GM21390 (cell line): Measurements from ENCODE around the gene NIPSNAP2.
"Not testable (repeated sequence)": the region's sequence is repeated elsewhere in the genome, so short reads cannot be mapped to it uniquely, and the experiment has no call there.

Experiments used
- ATAC-seq: cut with Tn5 transposase; IDR thresholded peaks from one replicate; pipeline ENCODE4 v1.9.1; 2021; ENCODE audit not compliant: unreplicated experiment

NIPSNAP2 gene

GRCh38 chr7:55975988-55976633 lies 11.7 kb downstream of the NIPSNAP2 start:
- ATAC-seq = no peak

DNA sequence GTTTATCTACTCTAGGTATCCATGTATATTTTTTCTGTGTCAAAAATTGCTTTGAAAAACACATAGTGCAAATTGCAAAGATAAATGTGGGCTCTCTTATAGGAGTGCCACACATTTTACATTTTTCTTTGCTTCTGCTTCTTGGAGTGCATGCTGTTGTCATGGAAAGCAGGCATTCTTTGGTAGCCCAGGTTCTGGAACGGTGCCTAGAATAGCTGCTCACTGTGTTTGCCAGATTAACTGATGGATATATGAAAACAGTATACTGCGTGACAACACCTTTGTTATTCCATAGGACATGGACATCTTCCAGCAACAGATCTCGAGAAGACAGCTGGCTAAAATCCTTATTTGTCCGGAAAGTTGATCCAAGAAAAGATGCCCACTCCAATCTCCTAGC lies 13.4 kb downstream of the NIPSNAP2 start:
- ATAC-seq = no peak

DNA sequence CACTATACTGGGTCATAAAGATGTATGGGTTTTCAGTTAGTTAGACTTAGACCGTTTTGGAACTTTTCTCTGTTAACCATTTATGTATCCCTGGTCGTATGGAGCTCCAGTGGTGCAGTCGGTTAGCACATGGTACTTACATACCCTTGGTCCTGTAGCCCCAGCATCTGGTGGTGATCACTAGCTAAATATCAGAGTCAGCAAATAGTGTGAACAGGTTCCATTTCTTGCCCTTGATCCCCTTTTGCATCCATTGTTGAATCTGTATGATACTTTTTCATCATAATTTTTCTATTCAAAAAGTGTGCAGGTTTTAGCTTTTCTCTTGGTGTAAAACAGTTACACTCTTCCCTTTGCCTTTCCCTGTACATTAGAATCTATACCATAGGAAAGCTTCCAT lies 15.9 kb downstream of the NIPSNAP2 start:
- no peak for ATAC-seq

- ATAC-seq = no peak
Observed at GRCh38 chr7:55983537-55983936, 19.2 kb downstream of the NIPSNAP2 start.

DNA sequence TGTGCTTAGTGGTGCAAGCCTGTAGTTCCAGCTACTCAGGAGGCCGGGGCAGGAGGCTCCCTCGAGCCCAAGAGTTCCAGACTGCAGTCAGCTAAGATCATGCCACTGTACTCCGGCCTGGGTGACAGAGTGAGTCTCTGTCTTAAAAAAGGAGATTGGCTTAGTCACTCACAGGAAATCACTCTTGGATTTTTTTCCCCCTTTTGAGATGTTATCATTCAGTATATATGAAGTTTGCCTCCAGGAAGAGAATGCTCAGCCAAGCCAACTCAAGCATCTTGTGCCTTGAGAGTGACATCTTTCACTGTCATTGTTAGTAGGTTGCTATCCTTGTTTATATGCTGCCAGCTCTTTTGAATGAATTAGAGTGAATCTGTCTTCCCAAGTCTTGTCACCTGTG lies 28.0 kb downstream of the NIPSNAP2 start:
- ATAC-seq = no peak

DNA sequence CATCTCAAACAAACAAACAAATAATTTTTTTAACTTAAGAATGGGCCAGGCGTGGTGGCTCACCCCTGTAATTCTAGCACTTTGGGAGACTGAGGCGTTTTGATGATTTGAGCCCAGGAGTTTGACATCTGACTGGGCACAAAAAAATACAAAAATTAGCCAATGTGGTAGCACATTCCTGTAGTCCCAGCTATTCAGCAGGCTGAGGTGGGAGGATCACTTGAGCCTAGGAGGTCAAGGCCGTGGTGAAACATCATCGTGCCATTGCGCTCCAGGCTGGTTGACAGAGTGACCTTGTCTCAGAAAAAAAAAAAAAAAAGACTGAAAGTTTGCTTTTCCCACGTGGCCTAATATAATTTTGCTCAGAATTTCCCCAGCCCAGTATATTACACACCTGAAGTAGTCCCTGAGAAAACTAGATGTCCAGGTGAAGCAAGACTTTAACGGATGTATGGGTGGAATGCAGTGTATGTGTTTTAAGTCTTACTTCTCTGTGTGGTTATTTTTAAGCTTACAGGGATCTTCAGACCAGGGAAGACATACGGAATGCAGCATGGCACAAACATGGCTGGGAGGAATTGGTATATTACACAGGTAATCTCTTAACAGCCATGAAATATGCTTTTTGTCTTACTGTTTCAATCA lies 32.6 kb downstream of the NIPSNAP2 start:
- ATAC-seq = no peak

DNA sequence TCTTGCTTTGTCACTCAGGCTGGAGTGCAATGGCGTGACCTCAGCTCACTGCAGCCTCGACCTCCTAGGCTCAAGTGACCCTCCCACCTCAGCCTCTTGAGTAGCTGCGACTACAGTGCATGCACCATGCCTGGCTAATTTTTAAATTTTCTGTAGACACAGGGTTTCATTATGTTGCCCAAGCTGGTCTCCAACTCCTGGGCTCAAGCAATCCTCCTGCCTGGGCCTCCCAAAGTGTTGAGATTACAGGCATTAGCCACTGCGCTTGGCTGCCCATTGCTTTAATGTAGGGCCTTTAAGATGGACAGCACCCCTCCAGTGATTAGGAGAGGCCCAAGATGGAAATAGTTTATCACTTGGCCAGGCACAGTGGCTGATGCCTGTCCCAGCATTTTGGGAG lies 39.4 kb downstream of the NIPSNAP2 start:
- no peak for ATAC-seq

- ATAC-seq = no peak
Observed at GRCh38 chr7:56007167-56007652, 42.8 kb downstream of the NIPSNAP2 start.

DNA sequence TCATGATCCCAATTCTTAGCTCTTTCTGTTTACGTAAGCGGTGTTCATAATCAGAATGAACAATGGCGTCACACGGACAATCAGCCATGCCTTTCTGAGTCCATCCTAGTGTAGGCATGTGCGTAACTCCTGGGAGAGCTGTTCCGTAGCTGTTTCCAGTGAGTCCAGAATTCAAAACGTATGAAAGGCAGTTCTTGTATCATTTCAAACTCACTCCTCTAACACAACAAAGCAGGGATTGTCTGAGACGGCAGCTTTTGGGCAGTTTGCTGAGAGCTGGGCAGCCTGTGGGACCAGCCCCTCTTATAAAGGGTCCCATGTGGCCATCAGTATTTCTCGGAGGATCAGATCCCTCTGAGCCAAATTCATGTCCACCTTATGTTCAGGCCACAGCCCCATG lies 43.5 kb downstream of the NIPSNAP2 start:
- ATAC-seq = no peak

DNA sequence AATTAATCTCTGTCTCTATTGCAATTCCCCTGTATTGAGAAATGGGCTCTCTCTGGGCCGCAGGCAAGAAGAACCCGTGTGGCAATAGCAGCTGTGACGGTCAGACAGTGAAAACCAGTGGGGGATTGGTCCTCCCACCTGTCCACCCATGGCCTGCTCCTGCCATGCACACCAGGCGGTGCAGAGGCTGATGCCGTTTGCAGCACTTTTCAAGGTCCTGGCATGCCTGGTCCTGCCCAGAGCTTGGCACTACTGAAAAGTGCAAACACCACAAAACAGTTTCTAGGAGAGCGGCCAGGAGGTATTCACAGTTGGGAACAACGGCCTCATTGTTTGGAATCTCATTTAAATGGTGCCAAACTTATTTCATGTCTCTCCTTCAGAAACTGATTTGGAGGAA lies 45.3 kb downstream of the NIPSNAP2 start:
- ATAC-seq = no peak

GRCh38 chr7:56017015-56017414 lies 52.6 kb downstream of the NIPSNAP2 start:
- ATAC-seq = not testable (repeated sequence)

DNA sequence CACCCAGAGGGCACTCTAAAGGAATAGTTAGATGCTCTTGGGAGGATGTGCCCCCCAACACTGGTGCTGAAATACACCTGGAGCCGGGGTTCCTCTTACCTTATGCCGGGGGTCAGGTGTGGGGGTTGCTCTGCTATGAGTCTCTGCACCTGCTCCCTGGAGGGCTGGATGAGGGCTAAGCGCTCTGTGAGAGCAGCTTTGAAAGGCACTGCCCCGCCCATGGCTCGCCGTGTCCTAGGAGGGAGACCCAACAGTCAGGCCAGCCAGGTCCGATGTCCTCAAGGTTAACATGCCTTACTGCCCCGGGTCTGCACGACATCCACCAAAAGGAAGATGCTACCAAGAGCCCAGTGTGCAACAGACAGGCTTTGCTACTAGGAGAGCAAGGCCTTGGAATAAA lies 55.1 kb downstream of the NIPSNAP2 start:
- no peak for ATAC-seq

DNA sequence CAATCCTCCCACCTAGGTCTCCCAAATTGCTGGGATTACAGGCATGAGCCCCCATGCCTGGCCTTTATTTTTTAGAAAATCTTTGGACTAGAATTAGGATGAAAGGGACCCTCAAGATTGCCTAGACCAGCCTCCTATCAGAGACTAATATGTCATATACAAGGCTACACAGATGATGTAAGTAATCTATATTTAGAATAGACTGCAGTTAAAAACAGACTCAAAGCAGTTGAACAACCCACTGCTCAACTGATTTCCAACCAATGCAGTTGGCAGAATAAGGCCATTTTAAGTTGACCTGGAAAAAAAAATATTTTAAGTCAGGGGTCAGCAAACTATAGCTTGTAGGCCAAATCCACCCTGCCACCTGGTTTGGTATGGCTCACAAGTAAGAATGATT lies 59.1 kb downstream of the NIPSNAP2 start:
- ATAC-seq = no peak

- ATAC-seq = no peak
Observed at GRCh38 chr7:56026538-56026937, 62.2 kb downstream of the NIPSNAP2 start.

GRCh38 chr7:56028942-56029630 lies 64.7 kb downstream of the NIPSNAP2 start:
- no peak for ATAC-seq

GRCh38 chr7:56030340-56030739 lies 66.0 kb downstream of the NIPSNAP2 start:
- ATAC-seq = no peak

GRCh38 chr7:56031556-56031955 lies 67.2 kb downstream of the NIPSNAP2 start:
- not testable (repeated sequence) for ATAC-seq

GRCh38 chr7:56032578-56032977 lies 68.2 kb downstream of the NIPSNAP2 start:
- ATAC-seq = not testable (repeated sequence)

GRCh38 chr7:56033671-56034432 lies 69.5 kb downstream of the NIPSNAP2 start:
- peak; percentile 97 for ATAC-seq

DNA sequence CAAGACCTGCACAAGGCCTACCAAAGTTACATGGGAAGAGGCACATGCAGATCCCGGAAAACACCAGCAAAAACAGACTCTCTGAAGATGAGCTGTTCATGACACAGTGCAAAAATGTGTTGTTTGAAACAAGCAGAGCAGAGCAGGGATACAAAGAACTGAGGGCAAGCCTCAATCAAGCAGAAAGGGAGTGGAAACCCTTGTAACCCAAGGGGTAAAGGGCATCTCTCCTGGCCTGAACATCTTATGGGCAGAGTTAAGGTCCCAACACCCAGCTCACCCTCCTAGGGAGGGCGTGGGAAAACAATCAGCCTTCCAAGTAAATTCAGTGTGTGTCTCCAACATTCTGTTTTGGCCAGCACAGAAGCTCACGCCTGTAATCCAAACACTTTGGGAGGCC lies 76.3 kb downstream of the NIPSNAP2 start:
- no peak for ATAC-seq

GRCh38 chr7:56045758-56046157 lies 81.4 kb downstream of the NIPSNAP2 start:
- not testable (repeated sequence) for ATAC-seq
